B cell (primary cell): Measurements from ENCODE around the gene TESK2. TPM values are rescaled to one million over a fixed set of nuclear protein-coding genes. Genes with fewer than 3 reads are reported as not detected.

Experiments used
- ATAC-seq: fragments of 200-7000 bp; cut with Tn5 transposase; one replicate; pipeline ENCODE4 v1.10.0; 2021; ENCODE audit warnings: low read depth, mild to moderate bottlenecking, moderate number of reproducible peaks, moderate library complexity
- CTCF ChIA-PET: fragments of 350-600 bp; sonication (Branson Sonifier 250); formaldehyde crosslinking; loops from one replicate; lab custom pipeline; 2021; ENCODE audit warnings: antibody characterized with exemption, inconsistent platforms; lab: Charles Lee
- POLR2A ChIA-PET: fragments of 350-600 bp; sonication (Branson Sonifier 250); formaldehyde crosslinking; loops from one replicate; lab custom pipeline; 2021; ENCODE audit warnings: antibody characterized with exemption; lab: Charles Lee
- DNase-seq: peaks from one replicate; pipeline ENCODE4 v3.0.0; 2013
- H2AFZ ChIP-seq: 2 replicates; pipeline ENCODE4 v1.6.1; 2012; ENCODE audit warnings: mild to moderate bottlenecking, low read depth, low read length; ENCODE audit not compliant: insufficient read depth, poor library complexity, severe bottlenecking
- H3K27ac ChIP-seq, 2 donors: 1 replicate in 1 of 2; 2 replicates in 1 of 2; pipeline ENCODE4 v1.5.1; 2012 to 2013; ENCODE audit warnings: low read length in 2 of 2, mild to moderate bottlenecking in 2 of 2, moderate library complexity in 1 of 2
- H3K27me3 ChIP-seq, 4 experiments: fragments of 200-600 bp in 1 of 4; sonication (generic) in 1 of 4; replicated peaks in 1 of 4; 1 replicate in 2 of 4; 2 replicates in 2 of 4; pipeline versions ENCODE4 v1.6.1 to v1.7.0; 2013 to 2016; ENCODE audit warnings: low read length in 3 of 4, mild to moderate bottlenecking in 2 of 4, mixed read lengths in 1 of 4, moderate library complexity in 1 of 4; ENCODE audit not compliant: insufficient read depth in 4 of 4, control insufficient read depth in 3 of 4; ENCODE audit errors: control extremely low read depth in 1 of 4
- H3K36me3 ChIP-seq, 2 experiments: replicated peaks in 1 of 2; 1 replicate in 1 of 2; 2 replicates in 1 of 2; pipeline versions ENCODE4 v1.6.1 to v1.7.1; 2013; ENCODE audit warnings: low read length in 1 of 2; ENCODE audit not compliant: insufficient read depth in 2 of 2, control insufficient read depth in 1 of 2; ENCODE audit errors: control extremely low read depth in 1 of 2, extremely low read depth in 1 of 2
- H3K4me1 ChIP-seq, 2 donors: fragments of 200-600 bp in 1 of 2; sonication (generic) in 1 of 2; 1 replicate in 1 of 2; 2 replicates in 1 of 2; pipeline versions ENCODE4 v1.5.1 to v1.6.1; 2013 to 2017; ENCODE audit warnings: low read length in 2 of 2; ENCODE audit not compliant: control insufficient read depth in 2 of 2, insufficient read depth in 2 of 2
- H3K4me2 ChIP-seq: replicated peaks from 2 replicates; pipeline ENCODE3; 2012; ENCODE audit warnings: mild to moderate bottlenecking, low read depth, low read length; ENCODE audit not compliant: poor library complexity, severe bottlenecking
- H3K4me3 ChIP-seq, 5 experiments: fragments of 200-600 bp in 1 of 5; sonication (generic) in 1 of 5; 1 replicate in 3 of 5; 2 replicates in 2 of 5; pipeline versions ENCODE4 v1.5.1 to v1.7.0; 2011 to 2016; ENCODE audit warnings: low read length in 4 of 5, mild to moderate bottlenecking in 4 of 5, low read depth in 2 of 5, control low read depth in 1 of 5, moderate library complexity in 1 of 5; ENCODE audit not compliant: insufficient read depth in 1 of 5; ENCODE audit errors: control extremely low read depth in 1 of 5, extremely low read depth in 1 of 5
- H3K79me2 ChIP-seq: fragments of 200-600 bp; sonication (generic); one replicate; pipeline ENCODE4 v1.6.0; 2016; ENCODE audit warnings: low read length; ENCODE audit not compliant: control insufficient read depth, insufficient read depth
- H3K9ac ChIP-seq: fragments of 200-600 bp; sonication (generic); 2 replicates; pipeline ENCODE4 v1.6.1; 2017; ENCODE audit warnings: mild to moderate bottlenecking, low read length, moderate library complexity
- H3K9me3 ChIP-seq, 3 donors: one replicate each; pipeline versions ENCODE4 v1.6.1 to v1.7.1; 2013; ENCODE audit warnings: low read length in 2 of 3; ENCODE audit not compliant: control insufficient read depth in 2 of 3, insufficient read depth in 1 of 3; ENCODE audit errors: control extremely low read depth in 1 of 3
- H4K20me1 ChIP-seq: 2 replicates; pipeline ENCODE4 v1.6.0; 2012; ENCODE audit warnings: mild to moderate bottlenecking, low read length; ENCODE audit not compliant: insufficient read depth, control insufficient read depth, poor library complexity, severe bottlenecking
- H3K27ac Mint-ChIP-seq: one replicate; pipeline ENCODE4 v1.8.0; 2021; ENCODE audit warnings: mixed read lengths
- H3K27me3 Mint-ChIP-seq: one replicate; pipeline ENCODE4 v1.8.0; 2021; ENCODE audit warnings: mixed read lengths
- H3K4me1 Mint-ChIP-seq: one replicate; pipeline ENCODE4 v1.8.0; 2021; ENCODE audit warnings: mixed read lengths
- H3K4me3 Mint-ChIP-seq: one replicate; pipeline ENCODE4 v1.8.0; 2021; ENCODE audit warnings: mixed read lengths
- H3K9me3 Mint-ChIP-seq: one replicate; pipeline ENCODE4 v1.8.0; 2022; ENCODE audit warnings: mixed read lengths; ENCODE audit not compliant: insufficient read depth
- CTCF ChIP-seq: fragments of 200-600 bp; IDR thresholded peaks from one replicate; pipeline ENCODE4 v1.8.0; 2022; ENCODE audit warnings: antibody characterized with exemption, mild to moderate bottlenecking
- EZH2 ChIP-seq: IDR thresholded peaks from 2 replicates; pipeline ENCODE4 v1.6.1; 2012; ENCODE audit warnings: borderline replicate concordance, low read depth, mild to moderate bottlenecking, moderate library complexity, low read length; ENCODE audit not compliant: insufficient read depth, poor library complexity, severe bottlenecking
- WGBS: methylation state at CpG from one replicate; pipeline ENCODE4 v1.1.5; 2013; ENCODE audit warnings: missing lambda C conversion rate; ENCODE audit not compliant: insufficient coverage; 5-methylcytosine and 5-hydroxymethylcytosine counted together
- intact Hi-C: fragments of 100-400 bp; cut with micrococcal nuclease; formaldehyde crosslinking; loops from one replicate; pipeline ENCODE4 v1.10.0; 2022
- polyA plus RNA-seq: library from polyadenylated mRNA; depleted of rRNA; stranded (reverse); fragments of >200 nt; gene quantifications from 2 replicates; pipeline ENCODE4 v1.2.3, GENCODE V29; 2012
- total RNA-seq, 2 donors: library from RNA; stranded (reverse); fragments of 120-200 nt in 1 of 2; gene quantifications; 1 replicate in 1 of 2; 2 replicates in 1 of 2; pipeline versions ENCODE4 v1.2.3 to v1.2.4, GENCODE V29; 2013 to 2022

The TESK2 gene
- total and polyA plus RNA-seq, 2 donors (not counting 1 experiment from before 2014, with no cell fraction given) = 21.7 to 27.0 TPM

- H3K4me1 Mint-ChIP-seq = peaks cover 9% of the 10 kb centered on the region
- intact Hi-C loops = no loop called here
- no peaks in the 10 kb centered on the region for H3K27me3 Mint-ChIP-seq
- TF ChIP-seq CTCF (no peak), EZH2 (no peak)
- DNase-seq (no peak), ATAC-seq (no peak)
- no peaks in the 10 kb centered on the region for H3K9me3 ChIP-seq
- no peak overlapping the region for H3K4me3 ChIP-seq
- H3K79me2 ChIP-seq = peaks cover 52% of the 10 kb centered on the region
- H4K20me1 ChIP-seq = no peaks in the 10 kb centered on the region
- H3K4me3 Mint-ChIP-seq = no peak overlapping the region
- H3K9ac ChIP-seq = no peak overlapping the region
- no peak overlapping the region for H3K27ac Mint-ChIP-seq
- H3K4me2 ChIP-seq = no peak overlapping the region
- ChIA-PET POLR2A (no interaction called here), CTCF (interaction anchor here (1.2 kb wide), 1 partner anchor 10 kb away, joined by 3 read pairs; no protein-coding TSS in a partner anchor)
- no CpG with 5 or more reads among the region's 1 CpG for WGBS
- H3K27ac ChIP-seq = no peak overlapping the region
- H2AFZ ChIP-seq = no peak overlapping the region
- H3K36me3 ChIP-seq = peaks cover 0 to 2% of the 10 kb centered on the region in 2 experiments
- H3K4me1 ChIP-seq = no peaks in the 10 kb centered on the region
- H3K27me3 ChIP-seq = no peaks in the 10 kb centered on the region
- H3K9me3 Mint-ChIP-seq = no peaks in the 10 kb centered on the region
Observed at GRCh38 chr1:45446530-45446929, 44.4 kb downstream of the TESK2 start.

- no peak overlapping the region for H3K9ac ChIP-seq
- H3K27ac ChIP-seq = no peak overlapping the region
- 93% methylated on average over 3 of the region's 5 CpGs for WGBS
- CTCF ChIA-PET = no interaction called here
- Mint-ChIP-seq H3K4me1 (peaks cover 9% of the 10 kb centered on the region), H3K27ac (no peak overlapping the region), H3K27me3 (no peaks in the 10 kb centered on the region), H3K9me3 (no peaks in the 10 kb centered on the region), H3K4me3 (no peak overlapping the region)
- no peaks in the 10 kb centered on the region for H3K4me1 ChIP-seq
- intact Hi-C loops = no loop called here
- H3K4me2 ChIP-seq = no peak overlapping the region
- no peak overlapping the region for H3K4me3 ChIP-seq
- DNase-seq (no peak), ATAC-seq (no peak)
- H3K36me3 ChIP-seq = peaks cover 0 to 2% of the 10 kb centered on the region in 2 experiments
- H3K9me3 ChIP-seq = no peaks in the 10 kb centered on the region
- POLR2A ChIA-PET = interaction anchor here (2.0 kb wide), 1 partner anchor 51 kb away, joined by 6 read pairs; no protein-coding TSS in a partner anchor
- peaks cover 47% of the 10 kb centered on the region for H3K79me2 ChIP-seq
- TF ChIP-seq EZH2 (no peak), CTCF (no peak)
- no peak overlapping the region for H2AFZ ChIP-seq
- H3K27me3 ChIP-seq = no peaks in the 10 kb centered on the region
- no peaks in the 10 kb centered on the region for H4K20me1 ChIP-seq
Observed at GRCh38 chr1:45444609-45445131, 46.3 kb downstream of the TESK2 start.
